CD8-positive, alpha-beta memory T cell (primary cell): ENCODE results near the gene SULT2B1. TPM values are rescaled to one million over a fixed set of nuclear protein-coding genes. Genes with fewer than 3 reads are reported as not detected.
"Not testable (repeated sequence)": the region's sequence is repeated elsewhere in the genome, so short reads cannot be mapped to it uniquely, and the experiment has no call there.

Experiments used
- CTCF ChIA-PET: fragments of 350-600 bp; sonication (Branson Sonifier 250); formaldehyde crosslinking; loops from one replicate; lab custom pipeline; 2021; ENCODE audit warnings: antibody characterized with exemption; lab: Charles Lee
- POLR2A ChIA-PET: fragments of 350-600 bp; sonication (Branson Sonifier 250); formaldehyde crosslinking; loops from one replicate; lab custom pipeline; 2021; ENCODE audit warnings: antibody characterized with exemption; lab: Charles Lee
- DNase-seq, 5 donors: peaks; one replicate each; pipeline versions ENCODE4 v3.0.0 to v3.0.0-alpha.2; 2020 to 2022; ENCODE audit warnings: mixed read lengths in 1 of 5
- H3K27ac ChIP-seq: one replicate; pipeline ENCODE4 v1.7.0; 2013; ENCODE audit warnings: low read depth, mild to moderate bottlenecking, low read length, moderate library complexity
- H3K27me3 ChIP-seq: 2 replicates; pipeline ENCODE4 v1.7.0; 2013; ENCODE audit warnings: low read length, mild to moderate bottlenecking; ENCODE audit not compliant: insufficient read depth, poor library complexity, severe bottlenecking
- H3K36me3 ChIP-seq: 2 replicates; pipeline ENCODE4 v1.7.0; 2013; ENCODE audit warnings: mild to moderate bottlenecking, low read length, moderate library complexity; ENCODE audit not compliant: insufficient read depth
- H3K4me1 ChIP-seq: 2 replicates; pipeline ENCODE4 v1.7.0; 2013; ENCODE audit warnings: mild to moderate bottlenecking, low read length, moderate library complexity; ENCODE audit not compliant: insufficient read depth
- H3K4me3 ChIP-seq: 2 replicates; pipeline ENCODE4 v1.7.0; 2013; ENCODE audit warnings: mild to moderate bottlenecking, low read length
- H3K9me3 ChIP-seq: 2 replicates; pipeline ENCODE4 v1.7.0; 2013; ENCODE audit warnings: mild to moderate bottlenecking, low read length
- H3K27ac Mint-ChIP-seq, 8 donors: one replicate each; pipeline ENCODE4 v1.8.0; 2020 to 2021; ENCODE audit warnings: mixed read lengths in 8 of 8, mild to moderate bottlenecking in 6 of 8, inconsistent platforms in 3 of 8, moderate library complexity in 3 of 8
- H3K27me3 Mint-ChIP-seq, 2 donors: one replicate each; pipeline ENCODE4 v1.8.0; 2020 to 2021; ENCODE audit warnings: mixed read lengths in 2 of 2, mild to moderate bottlenecking in 1 of 2, moderate library complexity in 1 of 2
- H3K36me3 Mint-ChIP-seq, 3 donors: one replicate each; pipeline ENCODE4 v1.8.0; 2020 to 2021; ENCODE audit warnings: mixed read lengths in 3 of 3, inconsistent platforms in 1 of 3, mild to moderate bottlenecking in 1 of 3
- H3K4me1 Mint-ChIP-seq, 3 donors: one replicate each; pipeline ENCODE4 v1.8.0; 2020 to 2021; ENCODE audit warnings: mixed read lengths in 3 of 3, inconsistent platforms in 1 of 3, mild to moderate bottlenecking in 1 of 3
- H3K4me3 Mint-ChIP-seq, 7 donors: one replicate each; pipeline ENCODE4 v1.8.0; 2020 to 2021; ENCODE audit warnings: mixed read lengths in 7 of 7, mild to moderate bottlenecking in 6 of 7, moderate library complexity in 4 of 7, inconsistent platforms in 2 of 7
- H3K9me3 Mint-ChIP-seq, 5 donors: one replicate each; pipeline ENCODE4 v1.8.0; 2020 to 2022; ENCODE audit warnings: mixed read lengths in 5 of 5, mild to moderate bottlenecking in 3 of 5, moderate library complexity in 2 of 5, inconsistent platforms in 1 of 5
- polyA plus RNA-seq: library from polyadenylated mRNA; unstranded; fragments of 300-500 nt; fragmentation: Illumina TruSeq; gene quantifications from one replicate; pipeline ENCODE4 v1.2.3, GENCODE V29; 2021
- total RNA-seq, 2 experiments: library from RNA; stranded (reverse); gene quantifications; one replicate each; pipeline ENCODE4 v1.2.3, GENCODE V29; 2021

The SULT2B1 gene
- total and polyA plus RNA-seq, 3 experiments from 2014 or later, result not detected

- H3K36me3 ChIP-seq, result peaks cover 30% of the 10 kb centered on the region
- H3K9me3 ChIP-seq, result no peaks in the 10 kb centered on the region
- CTCF ChIA-PET, result no interaction called here
- H3K27ac ChIP-seq, result no peak overlapping the region
- DNase-seq, result no peak
- H3K9me3 Mint-ChIP-seq, result no peaks in the 10 kb centered on the region
- H3K27me3 Mint-ChIP-seq, result no peaks in the 10 kb centered on the region
- peaks cover 16% of the 10 kb centered on the region for H3K4me1 ChIP-seq
- H3K4me3 Mint-ChIP-seq, result peak overlapping the region in 1 of 7 donors; percentile 12
- H3K4me1 Mint-ChIP-seq, result peaks cover 21 to 53% (median 24%) of the 10 kb centered on the region in 3 donors
- no peaks in the 10 kb centered on the region for H3K27me3 ChIP-seq
- H3K27ac Mint-ChIP-seq, result peak overlapping the region in 1 of 8 donors; percentile 36
- peaks cover 0 to 54% (median 1%) of the 10 kb centered on the region in 3 donors for H3K36me3 Mint-ChIP-seq
- no peak overlapping the region for H3K4me3 ChIP-seq
- POLR2A ChIA-PET, result interaction anchor here (0.6 to 0.9 kb wide), 3 partner anchors 9 to 70 kb away, joined by 3 to 11 read pairs (median 5); partner anchors contain the start of gene SPHK2
Observed at GRCh38 chr19:48628486-48629296, 76.7 kb downstream of the SULT2B1 start.

- CTCF ChIA-PET, result no interaction called here
Observed at GRCh38 chr19:48629297-48629598, 77.3 kb downstream of the SULT2B1 start.

DNA sequence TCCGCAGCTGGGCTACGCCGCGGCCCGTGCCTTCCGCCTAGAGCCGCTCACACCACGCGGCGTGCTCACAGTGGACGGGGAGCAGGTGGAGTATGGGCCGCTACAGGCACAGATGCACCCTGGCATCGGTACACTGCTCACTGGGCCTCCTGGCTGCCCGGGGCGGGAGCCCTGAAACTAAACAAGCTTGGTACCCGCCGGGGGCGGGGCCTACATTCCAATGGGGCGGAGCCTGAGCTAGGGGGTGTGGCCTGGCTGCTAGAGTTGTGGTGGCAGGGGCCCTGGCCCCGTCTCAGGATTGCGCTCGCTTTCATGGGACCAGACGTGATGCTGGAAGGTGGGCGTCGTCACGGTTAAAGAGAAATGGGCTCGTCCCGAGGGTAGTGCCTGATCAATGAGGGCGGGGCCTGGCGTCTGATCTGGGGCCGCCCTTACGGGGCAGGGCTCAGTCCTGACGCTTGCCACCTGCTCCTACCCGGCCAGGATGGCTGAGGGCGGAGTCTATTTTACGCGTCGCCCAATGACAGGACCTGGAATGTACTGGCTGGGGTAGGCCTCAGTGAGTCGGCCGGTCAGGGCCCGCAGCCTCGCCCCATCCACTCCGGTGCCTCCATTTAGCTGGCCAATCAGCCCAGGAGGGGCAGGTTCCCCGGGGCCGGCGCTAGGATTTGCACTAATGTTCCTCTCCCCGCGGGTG lies 77.8 kb downstream of the SULT2B1 start:
- Histone ChIP-seq H3K4me3 (no peak overlapping the region), H3K4me1 (peaks cover 23% of the 10 kb centered on the region), H3K27me3 (no peaks in the 10 kb centered on the region), H3K9me3 (no peaks in the 10 kb centered on the region), H3K27ac (no peak overlapping the region), H3K36me3 (peaks cover 30% of the 10 kb centered on the region)
- H3K4me3 Mint-ChIP-seq, result no peak overlapping the region
- POLR2A ChIA-PET, result interaction anchor here (0.9 kb wide), 1 partner anchor 10 kb away, joined by 3 read pairs; the partner anchor contains the start of gene SPHK2
- no peak for DNase-seq
- H3K36me3 Mint-ChIP-seq, result peaks cover 0 to 57% (median 0%) of the 10 kb centered on the region in 3 donors
- H3K9me3 Mint-ChIP-seq, result peaks cover 0 to under 1% (median 0%) of the 10 kb centered on the region in 5 donors
- H3K27me3 Mint-ChIP-seq, result no peaks in the 10 kb centered on the region
- no peak overlapping the region for H3K27ac Mint-ChIP-seq
- CTCF ChIA-PET, result no interaction called here
- peaks cover 20 to 54% (median 22%) of the 10 kb centered on the region in 3 donors for H3K4me1 Mint-ChIP-seq

More at GRCh38 chr19:48629297-48629598, 77.3 kb downstream of the SULT2B1 start:
- H3K36me3 Mint-ChIP-seq, result peaks cover 0 to 54% (median 0%) of the 10 kb centered on the region in 3 donors
- Histone ChIP-seq H3K27me3 (no peaks in the 10 kb centered on the region), H3K4me1 (peaks cover 19% of the 10 kb centered on the region), H3K4me3 (no peak overlapping the region), H3K27ac (no peak overlapping the region), H3K36me3 (peaks cover 30% of the 10 kb centered on the region), H3K9me3 (no peaks in the 10 kb centered on the region)
- H3K4me3 Mint-ChIP-seq, result no peak overlapping the region
- peaks cover 18 to 53% (median 22%) of the 10 kb centered on the region in 3 donors for H3K4me1 Mint-ChIP-seq
- H3K27me3 Mint-ChIP-seq, result no peaks in the 10 kb centered on the region
- POLR2A ChIA-PET, result interaction anchor here (0.6 to 0.9 kb wide), 2 partner anchors 10 to 71 kb away, joined by 3 to 11 read pairs; partner anchors contain the start of gene SPHK2
- no peak for DNase-seq
- H3K27ac Mint-ChIP-seq, result no peak overlapping the region
- H3K9me3 Mint-ChIP-seq, result no peaks in the 10 kb centered on the region

DNA sequence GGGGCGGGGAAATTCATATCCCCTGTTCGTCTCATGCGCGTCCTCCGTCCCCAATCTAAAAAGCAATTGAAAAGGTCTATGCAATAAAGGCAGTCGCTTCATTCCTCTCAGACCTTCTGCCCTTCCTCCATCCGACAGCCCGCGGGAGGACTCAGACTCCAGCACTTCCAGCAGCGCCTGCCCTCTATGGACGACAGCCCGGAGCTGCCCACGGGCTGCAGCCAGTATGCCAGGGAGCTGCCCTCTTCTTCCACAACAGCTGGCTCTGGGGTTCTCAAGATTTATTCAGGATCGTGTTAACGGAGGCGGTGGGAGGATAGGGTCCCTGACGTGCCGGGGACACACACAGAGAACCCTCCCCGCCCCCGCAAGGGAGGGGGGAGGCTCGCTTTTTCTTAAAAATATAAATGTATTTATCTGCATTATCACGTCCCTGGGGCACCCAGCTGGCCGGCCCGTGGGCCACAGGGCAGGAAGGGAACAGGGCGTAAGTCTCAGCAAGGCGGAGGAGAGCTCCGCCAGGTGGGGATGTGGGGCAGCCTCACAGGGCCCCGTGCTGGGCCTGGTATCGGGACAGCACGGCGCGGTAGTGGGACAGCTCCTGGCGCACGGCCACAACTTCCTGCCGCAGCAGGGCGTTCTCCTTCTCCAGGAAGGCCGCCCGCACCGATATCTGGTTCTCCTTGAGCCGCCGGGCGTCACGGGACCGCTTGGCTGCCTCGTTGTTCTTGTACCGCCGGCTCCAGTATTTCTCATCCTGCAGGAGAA lies 78.5 kb downstream of the SULT2B1 start:
- CTCF ChIA-PET, result no interaction called here
- Mint-ChIP-seq H3K36me3 (peaks cover 0 to 58% (median 0%) of the 10 kb centered on the region in 3 donors), H3K9me3 (peaks cover 0 to 2% (median 0%) of the 10 kb centered on the region in 5 donors), H3K4me1 (peaks cover 19 to 53% (median 24%) of the 10 kb centered on the region in 3 donors), H3K27ac (no peak overlapping the region), H3K27me3 (no peaks in the 10 kb centered on the region), H3K4me3 (no peak overlapping the region)
- H3K4me1 ChIP-seq, result peaks cover 29% of the 10 kb centered on the region
- H3K36me3 ChIP-seq, result peaks cover 30% of the 10 kb centered on the region
- no peaks in the 10 kb centered on the region for H3K27me3 ChIP-seq
- POLR2A ChIA-PET, result interaction anchor here (1.8 kb wide), 1 partner anchor 11 kb away, joined by 4 read pairs; the partner anchor contains the start of genes RPL18 and SPHK2
- DNase-seq, result no peak
- no peaks in the 10 kb centered on the region for H3K9me3 ChIP-seq
- no peak overlapping the region for H3K4me3 ChIP-seq
- no peak overlapping the region for H3K27ac ChIP-seq

DNA sequence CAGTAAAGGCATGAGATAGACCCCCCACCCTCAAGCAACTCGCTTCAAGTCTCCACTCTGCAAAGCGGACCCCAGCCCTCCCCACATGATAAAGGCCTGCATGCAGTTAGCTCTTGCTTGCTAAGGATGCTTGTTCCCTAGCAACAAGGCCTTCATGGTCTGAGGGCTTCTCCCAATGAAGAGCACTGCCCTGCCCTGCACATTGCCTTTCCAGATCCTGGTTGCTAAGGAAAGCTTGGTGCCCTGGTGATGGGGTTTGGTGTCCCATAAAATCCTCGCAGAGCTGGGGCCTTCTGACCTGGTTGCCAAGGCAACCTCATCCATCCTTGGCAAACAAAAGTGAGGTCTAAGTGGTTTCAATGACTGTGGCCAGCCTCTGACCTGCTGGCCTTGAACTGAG lies 79.3 kb downstream of the SULT2B1 start:
- DNase-seq, result no peak
- Histone ChIP-seq H3K4me1 (peaks cover 29% of the 10 kb centered on the region), H3K4me3 (no peak overlapping the region), H3K27me3 (no peaks in the 10 kb centered on the region), H3K9me3 (no peaks in the 10 kb centered on the region), H3K36me3 (peaks cover 30% of the 10 kb centered on the region), H3K27ac (no peak overlapping the region)
- Mint-ChIP-seq H3K9me3 (peaks cover 0 to 2% (median 0%) of the 10 kb centered on the region in 5 donors), H3K4me3 (no peak overlapping the region), H3K27me3 (no peaks in the 10 kb centered on the region), H3K36me3 (peaks cover 0 to 59% (median 0%) of the 10 kb centered on the region in 3 donors), H3K4me1 (peaks cover 22 to 56% (median 26%) of the 10 kb centered on the region in 3 donors), H3K27ac (peak overlapping the region in 1 of 8 donors; percentile 68)
- ChIA-PET POLR2A (interaction anchor here (1.8 kb wide), 1 partner anchor 12 kb away, joined by 4 read pairs; the partner anchor contains the start of genes RPL18 and SPHK2), CTCF (interaction anchor here (1.0 kb wide), 1 partner anchor 15 kb away, joined by 5 read pairs; the partner anchor contains the start of gene CA11)

- peak overlapping the region in 6 of 8 donors; percentile 3 to 96 (median 58) for H3K27ac Mint-ChIP-seq
- POLR2A ChIA-PET, result interaction anchor here (0.6 kb wide), 2 partner anchors 9 to 23 kb away, joined by 3 read pairs; no protein-coding TSS in a partner anchor
- not testable (repeated sequence) for DNase-seq, H3K27me3 Mint-ChIP-seq, H3K9me3 ChIP-seq, H3K27ac ChIP-seq, H3K4me3 ChIP-seq, H3K9me3 Mint-ChIP-seq, H3K27me3 ChIP-seq
- peaks cover 30% of the 10 kb centered on the region for H3K36me3 ChIP-seq
- peaks cover 29% of the 10 kb centered on the region for H3K4me1 ChIP-seq
- H3K4me1 Mint-ChIP-seq, result peaks cover 18 to 50% (median 22%) of the 10 kb centered on the region in 3 donors
- H3K36me3 Mint-ChIP-seq, result peaks cover 0 to 58% (median 0%) of the 10 kb centered on the region in 3 donors
- CTCF ChIA-PET, result interaction anchor here (1.0 to 1.2 kb wide), 3 partner anchors 11 to 14 kb away, joined by 4 to 5 read pairs (median 4); partner anchors contain the start of gene CA11
- H3K4me3 Mint-ChIP-seq, result peak overlapping the region in 2 of 7 donors; percentile 3 to 36
Observed at GRCh38 chr19:48632286-48632685, 80.3 kb downstream of the SULT2B1 start.

- Mint-ChIP-seq H3K9me3 (peaks cover 0 to 2% (median 0%) of the 10 kb centered on the region in 5 donors), H3K27me3 (no peaks in the 10 kb centered on the region), H3K4me3 (peak overlapping the region in 3 of 7 donors; percentile 3 to 45 (median 36)), H3K36me3 (peaks cover 0 to 59% (median 0%) of the 10 kb centered on the region in 3 donors), H3K4me1 (peaks cover 18 to 49% (median 21%) of the 10 kb centered on the region in 3 donors), H3K27ac (peak overlapping the region in 7 of 8 donors; percentile 3 to 96 (median 54))
- H3K27me3 ChIP-seq, result no peaks in the 10 kb centered on the region
- H3K27ac ChIP-seq, result peak overlapping the region; percentile 39
- peaks cover 29% of the 10 kb centered on the region for H3K4me1 ChIP-seq
- H3K4me3 ChIP-seq, result no peak overlapping the region
- no peaks in the 10 kb centered on the region for H3K9me3 ChIP-seq
- DNase-seq, result no peak
- CTCF ChIA-PET, result interaction anchor here (1.0 to 2.7 kb wide), 4 partner anchors 9 to 13 kb away, joined by 4 to 9 read pairs (median 4); partner anchors contain the start of gene CA11
- H3K36me3 ChIP-seq, result peaks cover 30% of the 10 kb centered on the region
- POLR2A ChIA-PET, result interaction anchor here (0.6 to 2.8 kb wide), 5 partner anchors 9 to 22 kb away, joined by 3 to 17 read pairs (median 13); partner anchors contain the start of genes CA11, RPL18 and SPHK2
Observed at GRCh38 chr19:48632692-48633147, 80.7 kb downstream of the SULT2B1 start.
